GM23338 (cell line): ENCODE measurements around the gene INHBB. TPM values are rescaled to one million over a fixed set of nuclear protein-coding genes. Genes with fewer than 3 reads are reported as not detected.

ENCODE experiments used
- ATAC-seq: fragments of 200-7000 bp; cut with Tn5 transposase; 3 replicates; pipeline ENCODE4 v1.9.1; 2020
- DNase-seq: peaks from one replicate; pipeline ENCODE4 v3.0.0-alpha.2; 2015; ENCODE audit warnings: low spot score
- H2AFZ ChIP-seq: fragments of 200-600 bp; sonication (generic); 2 replicates; pipeline ENCODE4 v1.8.0; 2016; ENCODE audit warnings: antibody characterized with exemption, mild to moderate bottlenecking, moderate library complexity
- H3F3A ChIP-seq: fragments of 200-600 bp; sonication (generic); replicated peaks from 2 replicates; pipeline ENCODE4 v1.8.0; 2017; ENCODE audit warnings: antibody characterized with exemption, mixed run types, low read depth
- H3K27ac ChIP-seq: fragments of 200-600 bp; sonication (generic); 2 replicates; pipeline ENCODE4 v1.6.1; 2016; ENCODE audit warnings: low read depth
- H3K27me3 ChIP-seq: fragments of 200-600 bp; sonication (generic); 2 replicates; pipeline ENCODE4 v1.8.0; 2016; ENCODE audit warnings: mild to moderate bottlenecking, mixed run types, moderate library complexity; ENCODE audit not compliant: insufficient read depth
- H3K36me3 ChIP-seq: fragments of 200-600 bp; sonication (generic); 2 replicates; pipeline ENCODE4 v1.8.0; 2016; ENCODE audit warnings: mild to moderate bottlenecking; ENCODE audit not compliant: insufficient read depth
- H3K4me1 ChIP-seq: fragments of 200-600 bp; sonication (generic); 2 replicates; pipeline ENCODE4 v1.8.0; 2016; ENCODE audit warnings: mild to moderate bottlenecking, moderate library complexity; ENCODE audit not compliant: insufficient read depth
- H3K4me2 ChIP-seq: fragments of 200-600 bp; sonication (generic); 2 replicates; pipeline ENCODE4 v1.7.1; 2017; ENCODE audit warnings: mixed run types
- H3K4me3 ChIP-seq: fragments of 200-600 bp; sonication (generic); 2 replicates; pipeline ENCODE4 v1.6.1; 2016; ENCODE audit warnings: mixed run types
- H3K79me2 ChIP-seq: fragments of 200-600 bp; sonication (generic); replicated peaks from 2 replicates; pipeline ENCODE4 v1.8.0; 2017; ENCODE audit warnings: mild to moderate bottlenecking; ENCODE audit not compliant: insufficient read depth
- H3K9me2 ChIP-seq: fragments of 200-600 bp; sonication (generic); 2 replicates; pipeline ENCODE4 v1.8.0; 2017; ENCODE audit not compliant: insufficient read depth
- H4K20me1 ChIP-seq: fragments of 200-600 bp; sonication (generic); replicated peaks from 2 replicates; pipeline ENCODE4 v1.8.0; 2017; ENCODE audit warnings: mild to moderate bottlenecking; ENCODE audit not compliant: insufficient read depth
- H3K27ac Mint-ChIP-seq: 2 replicates; pipeline ENCODE4 v1.8.0; 2020; ENCODE audit warnings: inconsistent platforms, mild to moderate bottlenecking, moderate library complexity, mixed read lengths
- H3K27me3 Mint-ChIP-seq: 3 replicates; pipeline ENCODE4 v1.8.0; 2022; ENCODE audit warnings: low read depth, mild to moderate bottlenecking, moderate library complexity, mixed read lengths, inconsistent platforms; ENCODE audit not compliant: insufficient read depth, poor library complexity
- H3K36me3 Mint-ChIP-seq: 3 replicates; pipeline ENCODE4 v1.8.0; 2021; ENCODE audit warnings: low read depth, mild to moderate bottlenecking, inconsistent platforms, moderate library complexity, mixed read lengths
- H3K4me1 Mint-ChIP-seq: 3 replicates; pipeline ENCODE4 v1.8.0; 2020; ENCODE audit warnings: mild to moderate bottlenecking, inconsistent platforms, mixed read lengths
- H3K4me3 Mint-ChIP-seq: 3 replicates; pipeline ENCODE4 v1.8.0; 2021; ENCODE audit warnings: moderate library complexity, mild to moderate bottlenecking, inconsistent platforms, mixed read lengths
- H3K9me3 Mint-ChIP-seq: 3 replicates; pipeline ENCODE4 v1.8.0; 2020; ENCODE audit warnings: moderate library complexity, mild to moderate bottlenecking, inconsistent platforms, mixed read lengths
- CREB1 ChIP-seq: fragments of 250-450 bp; sonication (Bioruptor Pico); IDR thresholded peaks from 2 replicates; pipeline ENCODE4 v1.5.0; 2020; ENCODE audit warnings: low read depth, mild to moderate bottlenecking, moderate library complexity
- EZH2phosphoT487 ChIP-seq: fragments of 200-600 bp; sonication (generic); IDR thresholded peaks from one replicate; pipeline ENCODE4 v1.8.1; 2018; ENCODE audit warnings: antibody characterized with exemption; ENCODE audit not compliant: unreplicated experiment
- NANOG ChIP-seq: IDR thresholded peaks from 2 replicates; pipeline ENCODE4 v1.6.1; 2016; ENCODE audit warnings: antibody characterized with exemption, borderline replicate concordance
- ZNF114 ChIP-seq: fragments of 250-450 bp; sonication (Bioruptor Pico); IDR thresholded peaks from 2 replicates; pipeline ENCODE4 v1.5.0; 2020; ENCODE audit warnings: mild to moderate bottlenecking, moderate library complexity
- ZNF331 ChIP-seq: fragments of 250-450 bp; sonication (Bioruptor Pico); IDR thresholded peaks from 2 replicates; pipeline ENCODE4 v1.5.0; 2020; ENCODE audit warnings: low read depth, mild to moderate bottlenecking, moderate library complexity
- polyA plus RNA-seq: library from polyadenylated mRNA; unstranded; fragments of >200 nt; fragmentation: Nextera tagmentation; extraction: Ambion mirVana; gene quantifications from 2 replicates; pipeline ENCODE4 v1.2.1, GENCODE V29; 2016
- total RNA-seq: library from RNA; depleted of rRNA; stranded (reverse); fragments of >200 nt; shearing (Covaris generic); gene quantifications from 2 replicates; pipeline ENCODE4 v1.2.3, GENCODE V29; 2014
- TF ChIP-seq, protein P1 (sequence below): fragments of 250-450 bp; sonication (Bioruptor Pico); IDR thresholded peaks from 2 replicates; pipeline ENCODE4 v1.5.0; 2020; ENCODE audit warnings: mild to moderate bottlenecking, moderate library complexity
- TF ChIP-seq, protein P2 (sequence below), 2 experiments: fragments of 200-600 bp in 1 of 2; sonication (generic) in 1 of 2; conservative IDR thresholded peaks; 2 replicates each; pipeline versions ENCODE4 v1.5.1 to v1.6.1; 2016 to 2017; ENCODE audit warnings: antibody characterized with exemption in 2 of 2, low read depth in 2 of 2, mild to moderate bottlenecking in 2 of 2, moderate library complexity in 1 of 2

The INHBB gene
- total and polyA plus RNA-seq, 2 experiments from 2014 or later: 0.21 TPM; not detected in 1

DNA sequence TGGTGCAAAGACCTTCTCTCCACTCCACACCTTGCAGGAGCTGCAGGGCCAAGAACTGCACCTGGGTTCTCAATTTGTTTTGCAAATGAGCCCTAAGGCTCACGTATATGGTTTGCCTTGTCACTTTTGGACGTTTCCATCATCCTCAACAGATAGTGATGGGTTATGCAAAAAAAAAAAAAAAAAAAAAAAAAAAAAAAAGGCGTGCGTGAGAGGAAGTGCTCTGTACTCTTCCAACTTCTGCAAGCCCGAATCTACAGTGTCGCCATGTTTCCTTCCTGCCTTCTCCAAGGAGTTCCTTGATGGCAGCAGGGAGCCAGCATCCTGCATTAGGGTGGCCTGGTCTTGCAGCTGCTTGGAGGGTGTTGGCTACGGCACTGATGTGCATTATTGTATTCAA is 4.0 kb upstream of the INHBB start (continued):
- TF ChIP-seq, protein P1, sequence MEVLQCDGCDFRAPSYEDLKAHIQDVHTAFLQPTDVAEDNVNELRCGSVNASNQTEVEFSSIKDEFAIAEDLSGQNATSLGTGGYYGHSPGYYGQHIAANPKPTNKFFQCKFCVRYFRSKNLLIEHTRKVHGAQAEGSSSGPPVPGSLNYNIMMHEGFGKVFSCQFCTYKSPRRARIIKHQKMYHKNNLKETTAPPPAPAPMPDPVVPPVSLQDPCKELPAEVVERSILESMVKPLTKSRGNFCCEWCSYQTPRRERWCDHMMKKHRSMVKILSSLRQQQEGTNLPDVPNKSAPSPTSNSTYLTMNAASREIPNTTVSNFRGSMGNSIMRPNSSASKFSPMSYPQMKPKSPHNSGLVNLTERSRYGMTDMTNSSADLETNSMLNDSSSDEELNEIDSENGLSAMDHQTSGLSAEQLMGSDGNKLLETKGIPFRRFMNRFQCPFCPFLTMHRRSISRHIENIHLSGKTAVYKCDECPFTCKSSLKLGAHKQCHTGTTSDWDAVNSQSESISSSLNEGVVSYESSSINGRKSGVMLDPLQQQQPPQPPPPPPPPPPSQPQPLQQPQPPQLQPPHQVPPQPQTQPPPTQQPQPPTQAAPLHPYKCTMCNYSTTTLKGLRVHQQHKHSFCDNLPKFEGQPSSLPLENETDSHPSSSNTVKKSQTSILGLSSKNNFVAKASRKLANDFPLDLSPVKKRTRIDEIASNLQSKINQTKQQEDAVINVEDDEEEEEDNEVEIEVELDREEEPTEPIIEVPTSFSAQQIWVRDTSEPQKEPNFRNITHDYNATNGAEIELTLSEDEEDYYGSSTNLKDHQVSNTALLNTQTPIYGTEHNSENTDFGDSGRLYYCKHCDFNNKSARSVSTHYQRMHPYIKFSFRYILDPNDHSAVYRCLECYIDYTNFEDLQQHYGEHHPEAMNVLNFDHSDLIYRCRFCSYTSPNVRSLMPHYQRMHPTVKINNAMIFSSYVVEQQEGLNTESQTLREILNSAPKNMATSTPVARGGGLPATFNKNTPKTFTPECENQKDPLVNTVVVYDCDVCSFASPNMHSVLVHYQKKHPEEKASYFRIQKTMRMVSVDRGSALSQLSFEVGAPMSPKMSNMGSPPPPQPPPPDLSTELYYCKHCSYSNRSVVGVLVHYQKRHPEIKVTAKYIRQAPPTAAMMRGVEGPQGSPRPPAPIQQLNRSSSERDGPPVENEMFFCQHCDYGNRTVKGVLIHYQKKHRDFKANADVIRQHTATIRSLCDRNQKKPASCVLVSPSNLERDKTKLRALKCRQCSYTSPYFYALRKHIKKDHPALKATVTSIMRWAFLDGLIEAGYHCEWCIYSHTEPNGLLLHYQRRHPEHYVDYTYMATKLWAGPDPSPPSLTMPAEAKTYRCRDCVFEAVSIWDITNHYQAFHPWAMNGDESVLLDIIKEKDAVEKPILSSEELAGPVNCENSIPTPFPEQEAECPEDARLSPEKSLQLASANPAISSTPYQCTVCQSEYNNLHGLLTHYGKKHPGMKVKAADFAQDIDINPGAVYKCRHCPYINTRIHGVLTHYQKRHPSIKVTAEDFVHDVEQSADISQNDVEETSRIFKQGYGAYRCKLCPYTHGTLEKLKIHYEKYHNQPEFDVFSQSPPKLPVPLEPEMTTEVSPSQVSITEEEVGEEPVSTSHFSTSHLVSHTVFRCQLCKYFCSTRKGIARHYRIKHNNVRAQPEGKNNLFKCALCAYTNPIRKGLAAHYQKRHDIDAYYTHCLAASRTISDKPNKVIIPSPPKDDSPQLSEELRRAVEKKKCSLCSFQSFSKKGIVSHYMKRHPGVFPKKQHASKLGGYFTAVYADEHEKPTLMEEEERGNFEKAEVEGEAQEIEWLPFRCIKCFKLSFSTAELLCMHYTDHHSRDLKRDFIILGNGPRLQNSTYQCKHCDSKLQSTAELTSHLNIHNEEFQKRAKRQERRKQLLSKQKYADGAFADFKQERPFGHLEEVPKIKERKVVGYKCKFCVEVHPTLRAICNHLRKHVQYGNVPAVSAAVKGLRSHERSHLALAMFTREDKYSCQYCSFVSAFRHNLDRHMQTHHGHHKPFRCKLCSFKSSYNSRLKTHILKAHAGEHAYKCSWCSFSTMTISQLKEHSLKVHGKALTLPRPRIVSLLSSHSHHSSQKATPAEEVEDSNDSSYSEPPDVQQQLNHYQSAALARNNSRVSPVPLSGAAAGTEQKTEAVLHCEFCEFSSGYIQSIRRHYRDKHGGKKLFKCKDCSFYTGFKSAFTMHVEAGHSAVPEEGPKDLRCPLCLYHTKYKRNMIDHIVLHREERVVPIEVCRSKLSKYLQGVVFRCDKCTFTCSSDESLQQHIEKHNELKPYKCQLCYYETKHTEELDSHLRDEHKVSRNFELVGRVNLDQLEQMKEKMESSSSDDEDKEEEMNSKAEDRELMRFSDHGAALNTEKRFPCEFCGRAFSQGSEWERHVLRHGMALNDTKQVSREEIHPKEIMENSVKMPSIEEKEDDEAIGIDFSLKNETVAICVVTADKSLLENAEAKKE (CRISPR knock-in tag): no peak
- TF ChIP-seq ZNF114 (CRISPR knock-in tag): no peak
- no peak for TF ChIP-seq NANOG
- TF ChIP-seq ZNF331 (CRISPR knock-in tag): no peak
- no peak for TF ChIP-seq CREB1
- TF ChIP-seq EZH2phosphoT487: no peak

DNA sequence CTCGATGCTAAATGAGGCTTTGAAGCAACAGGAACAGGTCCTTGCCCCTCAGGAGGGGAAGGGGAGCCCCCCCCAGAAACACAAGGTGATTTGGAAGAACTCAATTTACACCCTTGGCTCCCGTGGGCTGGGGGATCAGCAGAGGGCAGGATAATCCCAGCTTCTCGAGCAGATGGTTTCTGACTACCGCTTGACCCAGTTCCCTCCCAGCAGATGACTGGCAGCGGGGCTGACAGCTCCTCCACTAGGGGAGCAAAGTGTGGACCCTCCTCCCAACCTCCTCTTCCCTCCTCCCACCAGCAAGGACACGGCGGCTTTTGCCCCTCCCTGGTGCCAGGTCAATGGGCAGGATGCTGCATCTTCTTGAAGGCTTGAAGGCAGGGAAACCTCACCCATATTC is 3.5 kb upstream of the INHBB start:
- H3K27me3 Mint-ChIP-seq: peaks cover 55% of the 10 kb centered on the region
- DNase-seq (no peak), ATAC-seq (no peak)

More for the DNA sequence above, 3.5 kb upstream of the INHBB start:
- Histone ChIP-seq H3K27ac (no peak overlapping the region), H4K20me1 (0 out of 2 replicates have a peak, but pooled peaks cover 3% of the 10 kb centered on the region), H3K79me2 (no peaks in the 10 kb centered on the region), H3K36me3 (no peaks in the 10 kb centered on the region), H3K27me3 (peaks cover 63% of the 10 kb centered on the region), H3K4me3 (no peak overlapping the region), H2AFZ (no peak overlapping the region), H3F3A (peaks cover 5% of the 10 kb centered on the region; the same call in 1 of the 2 replicates), H3K9me2 (no peaks in the 10 kb centered on the region), H3K4me1 (peaks cover 6% of the 10 kb centered on the region; the same call in 1 of the 2 replicates), H3K4me2 (no peak overlapping the region)
- H3K9me3 Mint-ChIP-seq: no peaks in the 10 kb centered on the region; the same call in 2 of the 3 replicates
- peaks cover 15% of the 10 kb centered on the region; the same call in 2 of the 3 replicates for H3K4me1 Mint-ChIP-seq
- H3K4me3 Mint-ChIP-seq: no peak overlapping the region
- H3K36me3 Mint-ChIP-seq: no peaks in the 10 kb centered on the region
- TF ChIP-seq, protein P2, sequence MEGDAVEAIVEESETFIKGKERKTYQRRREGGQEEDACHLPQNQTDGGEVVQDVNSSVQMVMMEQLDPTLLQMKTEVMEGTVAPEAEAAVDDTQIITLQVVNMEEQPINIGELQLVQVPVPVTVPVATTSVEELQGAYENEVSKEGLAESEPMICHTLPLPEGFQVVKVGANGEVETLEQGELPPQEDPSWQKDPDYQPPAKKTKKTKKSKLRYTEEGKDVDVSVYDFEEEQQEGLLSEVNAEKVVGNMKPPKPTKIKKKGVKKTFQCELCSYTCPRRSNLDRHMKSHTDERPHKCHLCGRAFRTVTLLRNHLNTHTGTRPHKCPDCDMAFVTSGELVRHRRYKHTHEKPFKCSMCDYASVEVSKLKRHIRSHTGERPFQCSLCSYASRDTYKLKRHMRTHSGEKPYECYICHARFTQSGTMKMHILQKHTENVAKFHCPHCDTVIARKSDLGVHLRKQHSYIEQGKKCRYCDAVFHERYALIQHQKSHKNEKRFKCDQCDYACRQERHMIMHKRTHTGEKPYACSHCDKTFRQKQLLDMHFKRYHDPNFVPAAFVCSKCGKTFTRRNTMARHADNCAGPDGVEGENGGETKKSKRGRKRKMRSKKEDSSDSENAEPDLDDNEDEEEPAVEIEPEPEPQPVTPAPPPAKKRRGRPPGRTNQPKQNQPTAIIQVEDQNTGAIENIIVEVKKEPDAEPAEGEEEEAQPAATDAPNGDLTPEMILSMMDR (conservative IDR thresholded peaks at IDR 0.05; ENCODE audit: low read depth in 2 of 2): peak in 1 of 2 experiments; percentile 39; a peak in 2 of 4 replicates
- TF ChIP-seq ZNF114 (CRISPR knock-in tag): no peak
- H3K27ac Mint-ChIP-seq: no peak overlapping the region
